Measurements from ENCODE around the gene GBP1.

- no peak for TF ChIP-seq CTCF (conservative IDR thresholded peaks at IDR 0.05; ENCODE audit: low read length)
- no peak for TF ChIP-seq EZH2phosphoT487 (IDR thresholded peaks at IDR 0.05; ENCODE audit: borderline replicate concordance, low read depth, low read length)
Measured at GRCh38 chr1:89037186-89037585, 27.8 kb downstream of the GBP1 start.

All from OCI-LY7 (cell line).